Epithelial cell of esophagus (primary cell): ENCODE data around the gene TLX2.
A peak's percentile ranks its signal among the peaks of the same experiment; 100 is the strongest.

Source experiments
- DNase-seq: peaks from one replicate; pipeline ENCODE4 v3.0.0; 2010; ENCODE audit warnings: low read depth
- H3K4me3 ChIP-seq: 2 replicates; pipeline ENCODE4 v1.5.1; 2011; ENCODE audit warnings: mild to moderate bottlenecking, low read length, control low read depth
- TF ChIP-seq, protein P1 (sequence below): IDR thresholded peaks from 2 replicates; pipeline ENCODE4 v1.5.1; 2011; ENCODE audit warnings: low read depth, mild to moderate bottlenecking, low read length, control low read depth, inconsistent platforms; ENCODE audit not compliant: insufficient read depth; ENCODE audit errors: missing control alignments

The TLX2 gene

DNA sequence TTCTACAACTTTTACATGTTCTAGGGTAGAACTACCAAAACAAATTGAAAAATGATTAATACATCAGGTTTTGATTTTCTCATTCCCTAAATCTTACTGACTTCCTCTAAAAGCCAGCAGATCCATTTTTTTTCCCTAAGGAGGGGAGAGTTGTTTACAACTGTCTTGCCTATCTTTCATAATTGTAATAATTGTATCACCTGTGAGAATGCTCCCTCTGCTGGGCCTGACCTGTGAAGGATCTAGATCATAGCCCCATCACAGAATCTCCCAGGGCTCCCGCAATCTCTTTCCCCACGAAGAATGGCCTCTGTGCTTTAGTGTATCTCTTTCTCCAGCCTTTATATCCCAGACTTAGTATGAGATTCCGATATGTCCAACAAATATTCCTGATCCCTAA is 30.4 kb downstream of the TLX2 start:
- peak; percentile 46 for DNase-seq
- TF ChIP-seq, protein P1, sequence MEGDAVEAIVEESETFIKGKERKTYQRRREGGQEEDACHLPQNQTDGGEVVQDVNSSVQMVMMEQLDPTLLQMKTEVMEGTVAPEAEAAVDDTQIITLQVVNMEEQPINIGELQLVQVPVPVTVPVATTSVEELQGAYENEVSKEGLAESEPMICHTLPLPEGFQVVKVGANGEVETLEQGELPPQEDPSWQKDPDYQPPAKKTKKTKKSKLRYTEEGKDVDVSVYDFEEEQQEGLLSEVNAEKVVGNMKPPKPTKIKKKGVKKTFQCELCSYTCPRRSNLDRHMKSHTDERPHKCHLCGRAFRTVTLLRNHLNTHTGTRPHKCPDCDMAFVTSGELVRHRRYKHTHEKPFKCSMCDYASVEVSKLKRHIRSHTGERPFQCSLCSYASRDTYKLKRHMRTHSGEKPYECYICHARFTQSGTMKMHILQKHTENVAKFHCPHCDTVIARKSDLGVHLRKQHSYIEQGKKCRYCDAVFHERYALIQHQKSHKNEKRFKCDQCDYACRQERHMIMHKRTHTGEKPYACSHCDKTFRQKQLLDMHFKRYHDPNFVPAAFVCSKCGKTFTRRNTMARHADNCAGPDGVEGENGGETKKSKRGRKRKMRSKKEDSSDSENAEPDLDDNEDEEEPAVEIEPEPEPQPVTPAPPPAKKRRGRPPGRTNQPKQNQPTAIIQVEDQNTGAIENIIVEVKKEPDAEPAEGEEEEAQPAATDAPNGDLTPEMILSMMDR, result peak; percentile 55
- H3K4me3 ChIP-seq, result no peak overlapping the region

DNA sequence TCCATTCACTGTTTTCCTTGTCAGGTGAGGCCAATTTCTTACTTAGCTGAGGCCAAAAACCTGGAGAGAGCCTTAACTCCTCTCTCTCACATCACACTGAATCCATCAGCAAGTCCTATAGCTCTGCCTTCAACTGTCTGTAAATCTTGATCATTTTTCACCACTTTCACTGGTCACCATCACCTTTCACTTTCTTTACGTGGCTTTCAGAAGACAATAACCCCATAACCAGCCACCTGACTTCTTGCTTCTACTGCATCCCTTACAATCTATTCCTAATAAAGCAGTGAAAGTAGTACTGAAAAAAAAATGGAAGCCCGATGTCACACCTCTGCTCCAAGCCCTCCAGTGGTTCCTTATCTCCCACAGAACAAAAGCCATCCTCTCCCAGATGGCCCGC is 31.8 kb downstream of the TLX2 start:
- TF ChIP-seq, protein P1, result no peak
- DNase-seq, result no peak
- no peak overlapping the region for H3K4me3 ChIP-seq

DNA sequence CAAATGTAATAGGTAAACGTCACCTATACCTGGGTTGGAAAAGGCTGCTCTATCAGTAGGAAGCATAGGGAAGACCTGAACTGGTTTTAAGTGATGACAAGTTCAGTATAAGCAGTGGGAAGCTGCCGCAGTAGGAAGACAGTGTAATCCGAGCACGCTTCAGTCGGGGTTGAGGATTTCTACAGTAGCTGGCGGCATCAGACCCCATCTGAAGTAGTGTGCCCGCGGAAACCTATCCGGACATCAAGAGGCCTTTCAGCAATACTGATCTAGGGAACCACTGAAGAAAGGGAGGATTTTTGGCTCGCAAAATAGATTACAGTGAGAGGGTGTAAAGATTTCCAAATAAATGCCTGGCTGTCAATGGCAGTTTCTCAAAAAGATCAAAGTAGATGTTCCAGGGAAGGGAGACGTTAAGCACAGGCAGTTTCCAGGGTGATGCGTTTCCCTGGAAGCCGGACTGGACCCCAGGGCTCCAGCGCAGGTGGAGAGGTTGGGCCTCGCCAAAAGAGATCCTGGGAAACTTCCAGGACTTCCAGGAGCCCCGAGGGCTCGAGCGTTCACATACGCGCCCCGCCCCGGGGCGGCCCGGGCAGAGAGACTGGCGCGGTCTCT is 34.1 kb downstream of the TLX2 start:
- DNase-seq, result no peak
- TF ChIP-seq, protein P1, result no peak
- H3K4me3 ChIP-seq, result peak overlapping the region; percentile 51

GRCh38 chr2:74548900-74549826 is 34.9 kb downstream of the TLX2 start:
- peak overlapping the region; percentile 51 for H3K4me3 ChIP-seq
- DNase-seq, result peak; percentile 58
- TF ChIP-seq, protein P1, result no peak

- DNase-seq, result no peak
- TF ChIP-seq, protein P1, result no peak
- no peak overlapping the region for H3K4me3 ChIP-seq
Measured at GRCh38 chr2:74550231-74550630, 36.0 kb downstream of the TLX2 start.

- no peak overlapping the region for H3K4me3 ChIP-seq
- no peak for DNase-seq
- TF ChIP-seq, protein P1, result no peak
Measured at GRCh38 chr2:74551530-74551929, 37.3 kb downstream of the TLX2 start.
